Left ventricle myocardium inferior (tissue), 1 donor: ENCODE results near the gene TERB1. TPM values are rescaled to one million over a fixed set of nuclear protein-coding genes. Genes with fewer than 3 reads are reported as not detected.
"Not testable (repeated sequence)": the region's sequence is repeated elsewhere in the genome, so short reads cannot be mapped to it uniquely, and the experiment has no call there.

Experiments used
- DNase-seq: peaks from one replicate; pipeline ENCODE4 v3.0.0-alpha.2; 2020
- H3K27ac ChIP-seq: fragments of 200-600 bp; replicated peaks from 2 replicates; pipeline ENCODE4 v1.8.0; 2021
- H3K27me3 ChIP-seq: fragments of 200-600 bp; 2 replicates; pipeline ENCODE4 v1.8.0; 2021; ENCODE audit warnings: low read depth
- H3K36me3 ChIP-seq: fragments of 200-600 bp; 2 replicates; pipeline ENCODE4 v1.8.0; 2021
- H3K4me1 ChIP-seq: fragments of 200-600 bp; 2 replicates; pipeline ENCODE4 v1.8.0; 2021
- H3K4me3 ChIP-seq: fragments of 200-600 bp; 2 replicates; pipeline ENCODE4 v1.8.0; 2021; ENCODE audit warnings: mild to moderate bottlenecking, moderate library complexity
- H3K9me3 ChIP-seq: fragments of 200-600 bp; replicated peaks from 2 replicates; pipeline ENCODE4 v1.8.0; 2021
- intact Hi-C: fragments of 100-400 bp; cut with micrococcal nuclease; formaldehyde crosslinking; loops from one replicate; pipeline ENCODE4 v1.11.0; 2022
- total RNA-seq: library from RNA; stranded (reverse); fragmentation: NEBNext Ultra II Directional; extraction: Animal tissue kit (Norgen Biotek cat#: 25700); gene quantifications from one replicate; pipeline ENCODE4 v1.2.1, GENCODE V29; 2021
- TF ChIP-seq, protein P1 (sequence below): fragments of 200-600 bp; IDR thresholded peaks from 2 replicates; pipeline ENCODE4 v1.8.0; 2021; ENCODE audit warnings: antibody characterized with exemption, mild to moderate bottlenecking, borderline replicate concordance
- donor health status: DM: no; HTN: yes; CAD: no; lungs with severe emphysema.

Gene TERB1
- total RNA-seq, 1 donor from 2014 or later: not detected

DNA sequence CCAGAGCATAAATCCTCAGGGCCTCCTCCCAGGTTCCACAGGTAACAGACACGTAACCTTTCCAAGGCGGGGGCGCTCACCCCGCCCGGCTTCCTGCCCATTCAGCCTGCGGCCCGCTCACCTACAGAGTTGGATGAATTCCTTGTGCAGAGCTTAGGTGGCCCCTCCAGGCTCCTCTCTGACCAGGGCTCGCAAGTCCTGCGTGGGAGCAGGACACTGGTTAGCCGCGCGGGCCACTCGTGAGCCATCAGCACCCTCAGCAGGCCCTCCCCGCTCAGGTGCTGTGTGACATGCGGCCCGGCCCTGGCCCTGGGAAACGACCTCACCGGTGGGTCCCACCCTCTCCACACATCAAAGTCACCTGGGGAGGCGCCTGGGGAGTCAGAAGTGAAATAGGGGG, 528 bp downstream of the TERB1 start:
- no peaks in the 10 kb centered on the region for H3K9me3 ChIP-seq
- peaks cover 49% of the 10 kb centered on the region for H3K36me3 ChIP-seq
- H3K4me1 ChIP-seq: no peaks in the 10 kb centered on the region
- no peak overlapping the region for H3K27ac ChIP-seq
- DNase-seq: no peak
- intact Hi-C loops: no loop called here
- no peaks in the 10 kb centered on the region for H3K27me3 ChIP-seq
- TF ChIP-seq, protein P1, sequence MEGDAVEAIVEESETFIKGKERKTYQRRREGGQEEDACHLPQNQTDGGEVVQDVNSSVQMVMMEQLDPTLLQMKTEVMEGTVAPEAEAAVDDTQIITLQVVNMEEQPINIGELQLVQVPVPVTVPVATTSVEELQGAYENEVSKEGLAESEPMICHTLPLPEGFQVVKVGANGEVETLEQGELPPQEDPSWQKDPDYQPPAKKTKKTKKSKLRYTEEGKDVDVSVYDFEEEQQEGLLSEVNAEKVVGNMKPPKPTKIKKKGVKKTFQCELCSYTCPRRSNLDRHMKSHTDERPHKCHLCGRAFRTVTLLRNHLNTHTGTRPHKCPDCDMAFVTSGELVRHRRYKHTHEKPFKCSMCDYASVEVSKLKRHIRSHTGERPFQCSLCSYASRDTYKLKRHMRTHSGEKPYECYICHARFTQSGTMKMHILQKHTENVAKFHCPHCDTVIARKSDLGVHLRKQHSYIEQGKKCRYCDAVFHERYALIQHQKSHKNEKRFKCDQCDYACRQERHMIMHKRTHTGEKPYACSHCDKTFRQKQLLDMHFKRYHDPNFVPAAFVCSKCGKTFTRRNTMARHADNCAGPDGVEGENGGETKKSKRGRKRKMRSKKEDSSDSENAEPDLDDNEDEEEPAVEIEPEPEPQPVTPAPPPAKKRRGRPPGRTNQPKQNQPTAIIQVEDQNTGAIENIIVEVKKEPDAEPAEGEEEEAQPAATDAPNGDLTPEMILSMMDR: no peak
- H3K4me3 ChIP-seq: no peak overlapping the region

GRCh38 chr16:66798161-66798560, 3.2 kb downstream of the TERB1 start:
- H3K27me3 ChIP-seq: no peaks in the 10 kb centered on the region
- H3K4me3 ChIP-seq: no peak overlapping the region
- H3K9me3 ChIP-seq: no peaks in the 10 kb centered on the region
- TF ChIP-seq, protein P1: no peak
- intact Hi-C loops: no loop called here
- peaks cover 22% of the 10 kb centered on the region for H3K36me3 ChIP-seq
- no peak for DNase-seq
- no peaks in the 10 kb centered on the region for H3K4me1 ChIP-seq
- no peak overlapping the region for H3K27ac ChIP-seq

- H3K36me3 ChIP-seq, DNase-seq, H3K9me3 ChIP-seq, H3K27ac ChIP-seq, H3K4me3 ChIP-seq, intact Hi-C loops, H3K4me1 ChIP-seq, H3K27me3 ChIP-seq: not testable (repeated sequence)
Measured at GRCh38 chr16:66793984-66794383, 7.4 kb downstream of the TERB1 start.

DNA sequence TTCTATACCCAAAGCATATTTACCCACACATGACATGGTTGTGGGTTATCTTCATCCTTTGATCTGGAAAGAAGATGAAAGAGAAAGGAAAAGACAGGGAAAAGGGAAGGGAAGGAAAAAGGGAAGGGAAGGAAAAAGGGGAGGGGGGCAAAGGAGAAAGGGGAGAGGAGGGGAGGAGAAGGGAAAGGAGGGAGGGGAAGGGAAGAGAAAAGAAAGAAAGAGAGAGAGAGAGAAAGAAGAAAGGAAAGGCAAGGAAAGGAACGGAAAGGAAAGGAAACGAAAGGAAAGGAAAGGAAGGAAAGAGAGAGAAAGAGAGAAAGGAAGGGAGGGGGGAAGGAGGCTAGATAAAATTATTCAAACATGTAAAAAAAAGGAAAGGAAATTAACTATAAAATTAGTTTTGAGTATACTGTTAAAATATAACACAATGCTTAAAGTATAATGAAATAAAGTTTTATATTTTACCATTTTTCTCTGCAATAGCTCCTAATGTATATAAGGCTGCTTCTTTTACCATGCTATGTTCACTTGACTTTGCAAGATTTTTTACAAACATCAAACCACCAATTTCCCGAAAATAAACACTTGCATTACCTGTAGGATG, 11.2 kb downstream of the TERB1 start:
- H3K4me3 ChIP-seq: no peak overlapping the region

DNA sequence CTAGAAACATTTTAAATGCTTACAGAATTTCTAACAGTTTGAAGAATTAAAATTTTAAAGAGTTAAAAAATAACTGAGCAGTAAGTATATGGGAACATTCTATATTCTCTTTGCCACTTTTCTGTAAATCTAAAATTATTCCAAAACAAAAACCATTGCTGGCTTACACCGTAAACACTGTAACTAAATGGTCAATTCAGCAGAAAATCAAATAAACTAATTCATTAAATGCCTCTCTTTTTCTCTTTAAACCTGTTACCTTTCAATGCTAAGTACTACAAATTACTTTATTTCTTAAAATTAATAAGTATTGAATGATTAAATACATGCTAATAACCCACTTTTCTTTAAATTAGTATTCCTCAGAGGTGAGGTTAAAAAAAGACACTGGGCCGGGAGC, 14.0 kb downstream of the TERB1 start:
- no peaks in the 10 kb centered on the region for H3K36me3 ChIP-seq
- no peaks in the 10 kb centered on the region for H3K4me1 ChIP-seq
- TF ChIP-seq, protein P1: no peak
- H3K9me3 ChIP-seq: no peaks in the 10 kb centered on the region
- intact Hi-C loops: no loop called here
- no peaks in the 10 kb centered on the region for H3K27me3 ChIP-seq
- no peak overlapping the region for H3K27ac ChIP-seq
- DNase-seq: no peak
- no peak overlapping the region for H3K4me3 ChIP-seq

More for the DNA sequence above, 11.2 kb downstream of the TERB1 start:
- intact Hi-C loops: no loop called here
- Histone ChIP-seq H3K4me1 (no peaks in the 10 kb centered on the region), H3K27ac (no peak overlapping the region), H3K9me3 (no peaks in the 10 kb centered on the region), H3K36me3 (no peaks in the 10 kb centered on the region), H3K27me3 (no peaks in the 10 kb centered on the region)
- DNase-seq: no peak
- TF ChIP-seq, protein P1: no peak

- Histone ChIP-seq H3K27ac (no peak overlapping the region), H3K36me3 (no peaks in the 10 kb centered on the region), H3K4me1 (no peaks in the 10 kb centered on the region), H3K27me3 (no peaks in the 10 kb centered on the region), H3K9me3 (no peaks in the 10 kb centered on the region), H3K4me3 (no peak overlapping the region)
- TF ChIP-seq, protein P1: no peak
- intact Hi-C loops: no loop called here
- no peak for DNase-seq
Measured at GRCh38 chr16:66786551-66786950, 14.8 kb downstream of the TERB1 start.
